ENCODE measurements around the gene TPRX2. TPM values are rescaled to one million over a fixed set of nuclear protein-coding genes. Genes with fewer than 3 reads are reported as not detected.
A peak's percentile ranks its signal among the peaks of the same experiment; 100 is the strongest.

TPRX2 gene
- polyA plus RNA-seq, 2 of the 4 experiments (the other 2 are of a cell fraction) = not detected

DNA sequence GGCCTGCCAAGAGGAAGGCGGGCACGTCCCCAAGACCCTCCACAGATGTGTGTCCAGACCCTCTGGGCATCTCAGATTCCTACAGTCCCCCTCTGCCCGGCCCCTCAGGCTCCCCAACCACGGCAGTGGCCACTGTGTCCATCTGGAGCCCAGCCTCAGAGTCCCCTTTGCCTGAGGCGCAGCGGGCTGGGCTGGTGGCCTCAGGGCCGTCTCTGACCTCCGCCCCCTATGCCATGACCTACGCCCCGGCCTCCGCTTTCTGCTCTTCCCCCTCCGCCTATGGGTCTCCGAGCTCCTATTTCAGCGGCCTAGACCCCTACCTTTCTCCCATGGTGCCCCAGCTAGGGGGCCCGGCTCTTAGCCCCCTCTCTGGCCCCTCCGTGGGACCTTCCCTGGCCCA lies 19.6 kb upstream of the TPRX2 start:
- no peak overlapping the region for H3K27ac ChIP-seq
- no peak overlapping the region for H3K4me3 ChIP-seq
- CTCF ChIA-PET = interaction anchor here (1.0 to 22.4 kb wide), 7 partner anchors 10 to 403 kb away, joined by 3 to 330 read pairs (median 4); no protein-coding TSS in a partner anchor
- TF ChIP-seq RARB (CRISPR knock-in tag; IDR thresholded peaks at IDR 0.05) = no peak
- TF ChIP-seq, protein P1, sequence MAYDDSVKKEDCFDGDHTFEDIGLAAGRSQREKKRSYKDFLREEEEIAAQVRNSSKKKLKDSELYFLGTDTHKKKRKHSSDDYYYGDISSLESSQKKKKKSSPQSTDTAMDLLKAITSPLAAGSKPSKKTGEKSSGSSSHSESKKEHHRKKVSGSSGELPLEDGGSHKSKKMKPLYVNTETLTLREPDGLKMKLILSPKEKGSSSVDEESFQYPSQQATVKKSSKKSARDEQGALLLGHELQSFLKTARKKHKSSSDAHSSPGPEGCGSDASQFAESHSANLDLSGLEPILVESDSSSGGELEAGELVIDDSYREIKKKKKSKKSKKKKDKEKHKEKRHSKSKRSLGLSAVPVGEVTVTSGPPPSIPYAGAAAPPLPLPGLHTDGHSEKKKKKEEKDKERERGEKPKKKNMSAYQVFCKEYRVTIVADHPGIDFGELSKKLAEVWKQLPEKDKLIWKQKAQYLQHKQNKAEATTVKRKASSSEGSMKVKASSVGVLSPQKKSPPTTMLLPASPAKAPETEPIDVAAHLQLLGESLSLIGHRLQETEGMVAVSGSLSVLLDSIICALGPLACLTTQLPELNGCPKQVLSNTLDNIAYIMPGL (CRISPR knock-in tag; IDR thresholded peaks at IDR 0.05; ENCODE audit: borderline replicate concordance) = no peak
- H3K4me1 ChIP-seq = no peaks in the 10 kb centered on the region
- POLR2A ChIA-PET = no interaction called here
- no peak for ATAC-seq
- 71% methylated on average over 16 of the region's 16 CpGs for WGBS (ENCODE audit: missing lambda C conversion rate)
- no peak for FAIRE-seq
- no peak overlapping the region for H3K4me2 ChIP-seq
- DNase-seq (ENCODE audit: low read depth in 1 of 2, low spot score in 1 of 2) = no peak
- H3K9me3 ChIP-seq = no peaks in the 10 kb centered on the region

DNA sequence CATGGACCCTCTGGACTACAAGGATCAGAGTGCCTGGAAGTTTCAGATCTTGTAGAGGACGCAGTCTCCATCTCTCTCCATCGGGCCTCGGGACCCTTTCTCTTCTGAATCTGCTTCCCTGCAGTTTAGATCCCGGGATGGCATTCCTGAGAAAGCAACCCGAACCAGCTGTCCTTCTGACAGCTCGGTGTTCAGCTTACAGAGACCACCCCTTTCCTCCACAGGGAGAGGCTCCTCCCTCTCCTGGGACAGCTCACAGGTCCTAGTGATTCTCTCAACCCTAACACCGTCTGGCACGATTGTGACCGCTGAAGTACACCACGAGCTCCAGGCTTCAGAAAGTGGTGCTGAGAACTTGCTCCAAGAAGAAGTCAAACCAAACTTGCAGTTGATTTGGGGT lies 19.1 kb upstream of the TPRX2 start:
- whole genome bisulfite sequencing (ENCODE audit: missing lambda C conversion rate) = 46% methylated on average over 10 of the region's 10 CpGs
- Histone ChIP-seq H3K4me1 (no peaks in the 10 kb centered on the region), H3K4me3 (no peak overlapping the region), H3K4me2 (no peak overlapping the region), H3K9me3 (no peaks in the 10 kb centered on the region), H3K27ac (no peak overlapping the region)
- POLR2A ChIA-PET = no interaction called here
- DNase-seq (ENCODE audit: low read depth in 1 of 2, low spot score in 1 of 2) (no peak), ATAC-seq (no peak), FAIRE-seq (no peak)
- no peak for TF ChIP-seq ZNF302 (CRISPR knock-in tag; IDR thresholded peaks at IDR 0.05)
- CTCF ChIA-PET = interaction anchor here (1.0 to 22.4 kb wide), 7 partner anchors 9 to 403 kb away, joined by 3 to 330 read pairs (median 4); no protein-coding TSS in a partner anchor

DNA sequence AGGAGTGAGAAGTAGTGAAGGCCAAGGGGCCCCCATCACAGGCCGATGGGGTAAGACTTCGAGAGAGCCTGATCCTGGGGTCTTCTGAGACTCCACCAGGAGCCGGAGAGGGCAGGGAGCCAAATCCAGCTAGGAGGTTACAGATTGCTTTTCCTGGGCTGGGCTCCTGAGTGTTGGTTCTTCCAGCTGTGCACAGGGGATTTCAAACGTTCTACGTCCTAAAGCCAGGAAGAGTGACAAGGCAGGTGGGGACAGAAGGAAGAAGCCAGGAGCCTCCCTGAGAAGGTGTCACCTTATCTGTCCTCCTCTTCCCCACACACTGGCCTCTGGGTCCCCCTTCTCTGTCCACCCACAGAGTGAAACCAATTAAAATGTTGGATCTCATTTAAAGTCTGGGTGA lies 16.1 kb upstream of the TPRX2 start:
- H3K27ac ChIP-seq = no peak overlapping the region
- no peak; a peak in 1 of 6 replicates for ATAC-seq
- ChIA-PET POLR2A (no interaction called here), CTCF (interaction anchor here (1.5 to 22.4 kb wide), 5 partner anchors 16 to 54 kb away, joined by 3 to 330 read pairs (median 4); no protein-coding TSS in a partner anchor)
- H3K4me1 ChIP-seq = no peaks in the 10 kb centered on the region
- H3K4me2 ChIP-seq = no peak overlapping the region
- 44% methylated on average over 5 of the region's 5 CpGs for WGBS (ENCODE audit: missing lambda C conversion rate)
- no peak for FAIRE-seq
- no peak for TF ChIP-seq ZNF302 (CRISPR knock-in tag; IDR thresholded peaks at IDR 0.05)
- TF ChIP-seq SMC3 (IDR thresholded peaks at IDR 0.05) = no peak
- TF ChIP-seq, protein P2, sequence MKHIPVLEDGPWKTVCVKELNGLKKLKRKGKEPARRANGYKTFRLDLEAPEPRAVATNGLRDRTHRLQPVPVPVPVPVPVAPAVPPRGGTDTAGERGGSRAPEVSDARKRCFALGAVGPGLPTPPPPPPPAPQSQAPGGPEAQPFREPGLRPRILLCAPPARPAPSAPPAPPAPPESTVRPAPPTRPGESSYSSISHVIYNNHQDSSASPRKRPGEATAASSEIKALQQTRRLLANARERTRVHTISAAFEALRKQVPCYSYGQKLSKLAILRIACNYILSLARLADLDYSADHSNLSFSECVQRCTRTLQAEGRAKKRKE (CRISPR knock-in tag; IDR thresholded peaks at IDR 0.05; ENCODE audit: low read depth) = no peak
- no peak for TF ChIP-seq RARB (CRISPR knock-in tag; IDR thresholded peaks at IDR 0.05)
- no peak for TF ChIP-seq HOXA7 (CRISPR knock-in tag; IDR thresholded peaks at IDR 0.05)
- no peaks in the 10 kb centered on the region for H3K9me3 ChIP-seq
- no peak for DNase-seq (ENCODE audit: low read depth in 1 of 2, low spot score in 1 of 2)
- no peak overlapping the region for H3K4me3 ChIP-seq

DNA sequence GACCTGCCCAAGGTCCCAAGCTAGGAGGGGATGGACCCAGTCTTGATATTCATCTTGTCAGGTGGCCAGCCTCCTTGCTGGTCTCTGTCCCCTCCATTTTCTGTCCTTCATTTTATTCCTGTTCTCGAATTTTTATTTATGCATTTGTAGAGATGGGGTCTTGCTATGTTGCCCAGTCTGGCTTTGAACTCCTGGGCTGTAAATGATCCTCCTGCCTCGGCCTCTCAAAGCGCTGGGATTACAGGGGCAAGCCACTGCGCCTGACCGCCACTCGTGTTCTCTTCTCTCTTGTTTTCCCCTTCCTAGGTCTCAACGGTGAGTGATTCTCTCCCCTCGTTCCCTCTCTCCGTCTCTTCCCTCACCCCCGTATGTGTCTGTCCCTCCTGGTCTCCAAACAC lies 10.6 kb upstream of the TPRX2 start:
- CTCF ChIA-PET = interaction anchor here (0.7 to 22.4 kb wide), 22 partner anchors 8 to 339 kb away, joined by 3 to 330 read pairs (median 4); partner anchors contain the start of gene CRX
- ATAC-seq (no peak), FAIRE-seq (no peak), DNase-seq (ENCODE audit: low read depth in 1 of 2, low spot score in 1 of 2) (no peak)
- POLR2A ChIA-PET = no interaction called here
- Histone ChIP-seq H3K4me2 (peak overlapping the region; percentile 59), H3K9me3 (no peaks in the 10 kb centered on the region), H3K4me1 (no peaks in the 10 kb centered on the region), H3K4me3 (peak overlapping the region; percentile 36; the same call in 1 of the 3 replicates), H3K27ac (peak overlapping the region in 1 of 2 experiments; percentile 80; a peak in 3 of 6 replicates)
- 65% methylated on average over 10 of the region's 10 CpGs for WGBS (ENCODE audit: missing lambda C conversion rate)
- TF ChIP-seq RFX5 (IDR thresholded peaks at IDR 0.05) = no peak
- no peak for TF ChIP-seq RARB (CRISPR knock-in tag; IDR thresholded peaks at IDR 0.05)
- TF ChIP-seq CBX8 (IDR thresholded peaks at IDR 0.05) = no peak
- no peak for TF ChIP-seq RNF2 (IDR thresholded peaks at IDR 0.05; ENCODE audit: borderline replicate concordance, low read depth)
- no peak for TF ChIP-seq JUNB (IDR thresholded peaks at IDR 0.05)
- no peak for TF ChIP-seq NPAS2 (CRISPR knock-in tag; IDR thresholded peaks at IDR 0.05; ENCODE audit: borderline replicate concordance)
- no peak for TF ChIP-seq RAD21 (conservative IDR thresholded peaks at IDR 0.05 in 1 of 2, IDR thresholded peaks at IDR 0.05 in 1 of 2)
- no peak for TF ChIP-seq MAZ (IDR thresholded peaks at IDR 0.05; ENCODE audit: borderline replicate concordance, low read depth, low read length)
- no peak for TF ChIP-seq MAFK (IDR thresholded peaks at IDR 0.05; ENCODE audit: partially characterized antibody)
- TF ChIP-seq, protein P3, sequence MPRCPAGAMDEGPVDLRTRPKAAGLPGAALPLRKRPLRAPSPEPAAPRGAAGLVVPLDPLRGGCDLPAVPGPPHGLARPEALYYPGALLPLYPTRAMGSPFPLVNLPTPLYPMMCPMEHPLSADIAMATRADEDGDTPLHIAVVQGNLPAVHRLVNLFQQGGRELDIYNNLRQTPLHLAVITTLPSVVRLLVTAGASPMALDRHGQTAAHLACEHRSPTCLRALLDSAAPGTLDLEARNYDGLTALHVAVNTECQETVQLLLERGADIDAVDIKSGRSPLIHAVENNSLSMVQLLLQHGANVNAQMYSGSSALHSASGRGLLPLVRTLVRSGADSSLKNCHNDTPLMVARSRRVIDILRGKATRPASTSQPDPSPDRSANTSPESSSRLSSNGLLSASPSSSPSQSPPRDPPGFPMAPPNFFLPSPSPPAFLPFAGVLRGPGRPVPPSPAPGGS (IDR thresholded peaks at IDR 0.05) = no peak
- TF ChIP-seq GATA3 (IDR thresholded peaks at IDR 0.05; ENCODE audit: borderline replicate concordance) = no peak
- no peak for TF ChIP-seq MYC (IDR thresholded peaks at IDR 0.05; ENCODE audit: borderline replicate concordance, low read length)
- TF ChIP-seq, protein P4, sequence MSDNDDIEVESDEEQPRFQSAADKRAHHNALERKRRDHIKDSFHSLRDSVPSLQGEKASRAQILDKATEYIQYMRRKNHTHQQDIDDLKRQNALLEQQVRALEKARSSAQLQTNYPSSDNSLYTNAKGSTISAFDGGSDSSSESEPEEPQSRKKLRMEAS (IDR thresholded peaks at IDR 0.05) = no peak
- TF ChIP-seq, protein P5, sequence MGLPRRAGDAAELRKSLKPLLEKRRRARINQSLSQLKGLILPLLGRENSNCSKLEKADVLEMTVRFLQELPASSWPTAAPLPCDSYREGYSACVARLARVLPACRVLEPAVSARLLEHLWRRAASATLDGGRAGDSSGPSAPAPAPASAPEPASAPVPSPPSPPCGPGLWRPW (IDR thresholded peaks at IDR 0.05) = no peak
- no peak for TF ChIP-seq HOXB13 (CRISPR knock-in tag; IDR thresholded peaks at IDR 0.05; ENCODE audit: low read depth)
